OCI-M2 (cell line): ENCODE data around the gene ZIC5.
"Not testable (repeated sequence)": the region's sequence is repeated elsewhere in the genome, so short reads cannot be mapped to it uniquely, and the experiment has no call there.

Source experiments
- DNase-seq: peaks from one replicate; lab custom pipeline; 2025; ENCODE audit not compliant: unreplicated experiment; lab: John Stamatoyannopoulos, UW

The ZIC5 gene

DNA sequence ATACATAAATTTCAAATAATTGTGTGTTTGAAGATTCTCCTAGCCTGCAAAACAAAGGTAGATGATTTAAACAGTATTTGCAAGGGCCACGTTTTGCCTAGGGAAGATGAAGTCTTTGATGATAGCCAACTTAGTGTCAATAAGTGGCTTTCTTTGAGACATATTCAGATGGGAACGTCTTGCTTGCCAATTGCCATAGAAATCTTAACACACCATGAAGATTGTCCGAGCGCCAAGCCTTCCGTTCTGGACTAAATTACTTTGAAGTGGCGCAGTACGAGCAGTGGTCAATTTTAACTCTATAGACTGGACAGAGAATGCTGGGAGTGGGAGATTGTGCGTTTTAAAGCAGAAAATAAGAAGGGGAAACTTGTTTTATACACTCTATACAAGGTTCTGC, 9.9 kb downstream of the ZIC5 start:
- no peak for DNase-seq

- DNase-seq: no peak
These were observed 10.8 kb downstream of the ZIC5 start for GRCh38 chr13:99960663-99961311.

DNA sequence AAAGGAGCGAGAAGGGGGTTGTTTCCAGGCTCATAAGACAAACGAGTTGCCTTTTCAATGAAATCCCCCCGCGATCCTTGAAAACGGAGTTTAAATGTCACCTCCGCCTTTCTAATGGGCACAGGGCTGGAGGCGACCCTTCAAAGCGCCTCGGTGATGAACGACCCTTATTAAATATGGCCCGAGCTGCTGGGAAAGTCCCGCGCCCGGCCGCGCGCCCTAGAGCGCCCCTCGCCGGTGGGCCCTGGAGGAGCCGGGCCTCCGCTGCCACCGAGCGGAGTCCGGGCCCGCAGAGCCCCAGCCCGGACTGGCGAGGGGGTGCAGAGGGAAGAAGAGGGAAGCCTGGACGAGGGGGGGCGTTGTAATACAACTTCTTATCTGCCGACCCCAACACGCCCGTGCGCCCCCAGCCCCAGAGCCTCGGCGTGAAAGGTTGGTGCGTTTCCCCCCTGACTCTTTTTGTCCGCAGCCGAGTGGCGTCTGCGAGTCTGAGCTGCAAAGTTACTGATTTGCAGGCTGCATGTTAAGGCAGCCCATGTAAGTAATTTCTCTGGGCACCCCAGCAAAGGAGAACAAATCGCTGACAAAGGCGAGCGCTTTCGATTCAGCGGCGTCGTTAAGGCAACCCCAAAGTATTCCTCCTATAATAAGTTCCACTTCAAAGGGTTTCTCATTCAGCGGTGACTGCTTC, 11.9 kb downstream of the ZIC5 start:
- no peak for DNase-seq

- DNase-seq: no peak
These were observed 12.4 kb downstream of the ZIC5 start for GRCh38 chr13:99959127-99959539.

- no peak for DNase-seq
These were observed 13.0 kb downstream of the ZIC5 start for GRCh38 chr13:99958406-99959126.

- no peak for DNase-seq
These were observed 14.9 kb downstream of the ZIC5 start for GRCh38 chr13:99956473-99957349.

GRCh38 chr13:99955747-99956472, 15.7 kb downstream of the ZIC5 start:
- DNase-seq: no peak

DNA sequence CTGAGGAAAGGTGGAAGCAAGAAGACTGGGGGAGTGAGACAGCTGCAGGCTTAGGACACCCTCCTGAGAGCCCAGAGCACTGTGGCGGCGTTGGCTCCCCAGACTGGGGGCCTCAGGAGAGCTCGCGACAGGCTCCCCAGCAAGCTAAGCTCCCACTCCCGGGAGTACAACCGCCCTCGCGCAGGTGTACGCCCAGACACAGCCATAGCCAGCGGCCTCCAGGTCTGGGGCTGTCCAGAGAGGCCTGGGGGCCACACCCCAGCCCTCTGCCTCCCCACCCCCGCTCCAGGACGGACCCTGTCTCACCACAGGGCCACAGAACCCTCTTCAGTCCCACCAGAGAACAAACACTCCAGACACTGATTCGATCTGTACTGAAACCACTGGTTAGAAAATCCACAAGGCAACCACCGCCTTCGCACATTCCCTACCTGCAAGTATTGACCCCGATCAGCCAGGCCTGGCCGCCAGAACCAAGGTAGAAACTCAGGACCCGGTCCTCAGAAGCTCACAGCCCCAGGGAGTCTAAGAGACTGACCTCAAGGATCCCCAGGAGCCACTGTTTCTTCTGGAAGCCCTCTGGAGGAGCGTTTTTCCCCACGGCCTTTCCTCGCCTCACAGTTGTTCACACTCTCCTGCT, 16.3 kb downstream of the ZIC5 start:
- no peak for DNase-seq

GRCh38 chr13:99953138-99953755, 18.3 kb downstream of the ZIC5 start:
- DNase-seq: no peak

- DNase-seq: not testable (repeated sequence)
These were observed 19.9 kb downstream of the ZIC5 start for GRCh38 chr13:99951666-99952065.

- DNase-seq: no peak
These were observed 21.7 kb downstream of the ZIC5 start for GRCh38 chr13:99949679-99950413.

DNA sequence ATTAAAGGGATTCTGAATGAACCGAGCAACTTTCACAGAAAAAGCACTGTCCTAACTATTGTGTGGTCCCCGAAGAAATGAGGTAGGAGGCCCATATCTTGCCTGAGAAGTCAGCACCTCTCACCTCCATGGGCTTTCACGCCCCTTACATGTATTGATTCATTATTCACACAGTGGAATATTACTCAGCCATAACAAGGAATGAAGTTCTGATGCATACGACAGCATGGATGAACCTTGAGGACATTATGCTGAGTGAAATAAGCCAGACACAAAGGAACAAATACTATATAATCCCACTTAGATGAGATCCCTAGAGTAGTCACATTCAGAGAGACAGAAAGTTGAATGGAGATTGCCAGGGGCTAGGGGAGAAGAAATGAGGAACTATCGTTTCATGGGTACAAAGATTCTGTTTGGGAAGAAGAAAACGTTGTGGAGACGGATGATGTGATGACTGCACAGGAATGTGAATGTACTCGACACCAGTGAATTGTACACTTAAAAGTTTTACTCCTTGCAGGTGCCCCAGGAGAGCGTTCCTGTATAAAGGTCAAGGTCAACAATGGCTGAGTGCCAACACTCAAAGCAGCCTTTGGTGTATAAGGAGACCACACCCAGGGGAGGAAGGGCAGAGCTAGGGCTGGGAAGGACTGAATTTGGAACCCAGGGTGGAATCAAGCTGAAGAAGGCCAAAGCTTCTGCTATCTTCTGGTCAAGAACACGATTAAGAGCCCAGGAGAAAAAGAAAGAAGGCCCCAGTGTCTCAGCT, 22.5 kb downstream of the ZIC5 start:
- DNase-seq: no peak

DNA sequence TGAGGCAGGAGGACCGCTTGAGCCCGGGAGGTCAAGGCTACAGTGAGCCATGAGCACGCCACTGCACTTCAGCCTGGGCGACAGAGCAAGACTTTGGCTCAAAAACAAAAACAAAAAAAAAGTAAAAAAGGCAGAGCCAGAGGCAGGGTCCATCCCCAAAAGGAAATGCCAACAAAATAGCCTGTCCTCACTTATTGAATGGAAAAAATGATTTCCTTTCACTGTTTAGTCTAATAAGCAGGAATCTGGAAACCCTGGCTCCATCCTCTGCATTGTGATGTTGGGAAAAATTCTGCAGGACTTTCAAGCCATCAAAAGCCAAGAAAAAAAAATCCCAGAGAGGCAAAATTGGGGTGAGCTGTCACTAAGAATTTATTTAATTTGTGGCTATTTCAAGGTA, 23.2 kb downstream of the ZIC5 start:
- no peak for DNase-seq

- no peak for DNase-seq
These were observed 23.9 kb downstream of the ZIC5 start for GRCh38 chr13:99947666-99948065.

- DNase-seq: not testable (repeated sequence)
These were observed 26.1 kb downstream of the ZIC5 start for GRCh38 chr13:99945515-99945914.

GRCh38 chr13:99944606-99945005, 27.0 kb downstream of the ZIC5 start:
- DNase-seq: no peak

DNA sequence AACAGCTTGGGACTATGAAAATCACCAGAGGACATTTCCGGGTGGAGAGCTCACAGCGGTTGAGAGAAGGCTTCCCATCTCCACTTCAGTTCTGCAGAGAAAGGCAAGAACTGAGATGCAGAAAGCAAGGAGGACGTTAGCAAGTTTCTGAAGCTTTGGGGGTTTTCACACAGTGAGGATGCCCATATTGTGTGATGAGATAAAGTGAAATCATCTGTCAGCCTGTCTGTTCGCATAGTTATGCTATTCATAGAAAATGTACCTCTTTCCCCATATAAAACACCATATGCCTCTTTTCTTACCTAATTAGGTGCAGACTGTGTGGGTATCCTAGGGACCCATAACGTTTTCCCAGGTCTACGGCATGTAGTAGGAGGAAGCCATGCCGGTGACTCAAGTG, 27.5 kb downstream of the ZIC5 start:
- DNase-seq: no peak

GRCh38 chr13:99941911-99942310, 29.7 kb downstream of the ZIC5 start:
- DNase-seq: no peak
